Upper lobe of left lung (tissue), 4 donors: ENCODE results near the gene SPX.

Experiments used
- CTCF ChIP-seq, 6 experiments: fragments of 450-650 bp in 4 of 6; fragments of 200-600 bp in 2 of 6; sonication (generic) in 2 of 6; IDR thresholded peaks; one replicate each; pipeline ENCODE4 v1.5.1; 2016 to 2019; ENCODE audit warnings: antibody characterized with exemption in 6 of 6
- EP300 ChIP-seq, 4 donors: sonication (generic); formaldehyde crosslinking; IDR thresholded peaks; one replicate each; pipeline ENCODE4 v1.5.1; 2017; ENCODE audit warnings: antibody characterized with exemption in 4 of 4, control low read depth in 2 of 4

GRCh38 chr12:21542403-21542802 lies 16.3 kb downstream of the SPX start:
- no peak for TF ChIP-seq EP300 (IDR thresholded peaks at IDR 0.05)
- TF ChIP-seq CTCF (IDR thresholded peaks at IDR 0.05): no peak
